ENCODE measurements around the gene SCN5A.

SCN5A gene

DNA sequence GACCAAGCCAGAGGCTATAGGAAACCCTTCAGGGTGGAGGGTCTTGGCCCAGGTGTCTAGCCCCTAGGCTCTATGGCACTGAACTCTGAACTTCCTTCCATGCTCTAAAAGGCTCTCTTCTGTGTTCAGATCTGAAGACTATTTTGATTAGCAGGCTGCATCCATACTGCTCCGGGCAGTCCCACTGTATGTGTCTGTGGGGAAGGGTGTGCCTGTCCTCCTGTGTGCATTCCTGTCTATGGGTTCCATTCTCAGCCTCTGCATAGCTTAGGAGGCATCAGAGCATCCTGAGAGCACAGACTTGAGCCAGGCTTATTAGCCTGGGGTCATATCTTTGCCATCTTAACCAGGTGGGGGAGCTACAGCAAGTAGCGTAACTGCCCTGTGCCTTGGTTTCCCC is 115.3 kb downstream of the SCN5A start:
- no peak for DNase-seq

DNA sequence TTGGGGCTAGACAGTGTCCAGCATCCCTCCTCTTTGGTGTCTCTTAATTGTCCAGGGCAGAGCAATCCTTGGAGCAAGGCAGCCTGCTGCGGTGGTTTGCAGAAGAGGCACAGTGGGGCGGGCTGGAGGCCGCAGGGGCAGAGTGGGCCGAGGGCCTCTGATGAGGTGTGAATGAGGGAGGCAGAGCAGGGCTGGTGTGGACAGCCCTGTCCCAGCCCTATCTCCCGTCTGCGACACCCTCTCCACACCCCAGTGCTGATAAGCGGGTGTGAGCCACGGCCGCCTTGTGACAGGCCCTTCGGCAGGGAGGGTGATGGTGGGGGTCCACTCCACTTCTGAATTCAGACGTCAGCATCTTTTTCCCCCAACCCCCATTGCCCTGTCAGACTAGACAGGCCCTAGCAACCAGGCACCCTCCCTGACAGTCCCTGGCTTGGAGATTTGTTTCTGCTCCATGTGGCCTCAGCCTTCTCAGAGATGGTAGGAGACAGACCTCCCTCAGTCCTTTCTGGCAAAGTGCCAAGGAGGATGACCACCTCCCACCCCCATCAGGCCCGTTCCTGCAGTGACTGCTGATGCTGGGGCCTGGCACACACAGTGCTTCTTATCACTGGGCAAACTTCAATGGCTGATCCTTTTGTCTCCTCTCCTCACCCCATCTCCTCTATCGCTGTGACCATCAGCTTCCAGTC is 116.1 kb downstream of the SCN5A start:
- no peak for DNase-seq

- DNase-seq: no peak
These were observed 117.0 kb downstream of the SCN5A start for GRCh38 chr3:38532529-38532928.

GRCh38 chr3:38528457-38528856 is 121.0 kb downstream of the SCN5A start:
- no peak for DNase-seq

- no peak for DNase-seq
These were observed 122.7 kb downstream of the SCN5A start for GRCh38 chr3:38526792-38527191.

- no peak for DNase-seq
These were observed 125.2 kb downstream of the SCN5A start for GRCh38 chr3:38524141-38524739.

DNA sequence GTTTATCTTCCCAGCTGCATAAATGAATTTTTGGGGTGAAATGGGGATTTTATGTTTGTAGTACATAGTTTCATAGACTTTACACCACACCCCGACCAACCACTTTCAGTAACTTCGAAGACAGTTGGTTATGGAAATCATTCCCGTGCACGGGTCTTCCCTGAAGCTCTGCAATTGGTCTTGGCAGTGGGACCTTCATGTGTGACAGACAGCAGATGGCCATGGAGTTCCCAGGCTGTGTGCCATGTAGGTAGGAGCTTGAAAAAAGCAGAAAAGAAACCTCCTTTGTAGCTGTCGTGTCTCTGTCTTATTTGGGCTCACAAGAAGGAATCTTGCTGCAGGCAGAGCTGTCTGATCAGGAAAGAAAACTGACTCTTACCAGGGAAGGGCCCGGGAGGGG is 127.5 kb downstream of the SCN5A start:
- no peak for DNase-seq

DNA sequence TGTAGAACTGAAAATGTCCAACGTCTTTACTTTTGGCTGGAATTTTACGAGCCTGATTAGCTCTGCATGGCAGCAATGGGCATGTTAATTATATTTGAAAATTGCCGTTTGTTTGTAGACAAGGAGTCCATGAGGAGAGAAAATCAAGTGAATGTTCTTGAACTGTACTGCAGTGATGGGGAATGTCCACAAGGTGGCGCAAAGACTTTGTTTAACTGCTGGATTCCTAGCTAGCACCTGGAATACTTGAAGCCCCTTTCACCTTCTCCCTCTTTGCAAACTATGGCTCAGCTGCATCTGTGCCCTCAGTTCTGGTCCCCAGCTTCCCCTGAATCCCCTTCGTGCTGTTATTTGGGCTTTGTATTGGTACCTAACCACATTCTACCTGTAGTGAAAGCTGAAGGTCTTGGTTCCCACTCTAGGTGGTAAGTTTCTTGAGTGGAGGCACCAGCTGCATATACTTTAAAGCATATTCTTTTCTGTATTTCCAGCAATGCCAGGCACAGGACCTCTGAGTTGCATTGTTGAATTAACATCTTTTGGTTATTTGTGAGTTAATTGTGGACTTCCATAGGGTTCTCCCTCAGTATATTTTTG is 128.0 kb downstream of the SCN5A start:
- DNase-seq: peak; percentile 42 to 60

DNA sequence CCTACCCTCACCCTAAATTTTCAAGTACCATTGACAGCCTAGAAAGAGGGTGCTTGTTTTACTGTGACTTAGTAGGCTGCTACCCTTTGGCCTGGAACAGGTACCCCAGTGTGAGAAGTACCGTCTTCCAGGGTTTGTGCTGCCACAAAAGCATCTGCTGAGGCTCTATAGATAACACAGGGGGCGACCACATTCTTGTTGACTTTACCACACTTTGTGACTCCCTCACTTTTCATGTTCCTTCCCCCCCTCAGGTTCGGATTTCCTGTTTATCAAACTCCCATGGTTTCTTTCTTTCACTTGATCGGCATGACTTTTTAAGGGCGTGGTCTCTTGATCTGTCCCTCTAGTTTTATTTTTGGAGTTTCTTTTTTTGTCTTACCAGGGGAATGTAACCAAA is 129.8 kb downstream of the SCN5A start:
- DNase-seq: no peak

DNA sequence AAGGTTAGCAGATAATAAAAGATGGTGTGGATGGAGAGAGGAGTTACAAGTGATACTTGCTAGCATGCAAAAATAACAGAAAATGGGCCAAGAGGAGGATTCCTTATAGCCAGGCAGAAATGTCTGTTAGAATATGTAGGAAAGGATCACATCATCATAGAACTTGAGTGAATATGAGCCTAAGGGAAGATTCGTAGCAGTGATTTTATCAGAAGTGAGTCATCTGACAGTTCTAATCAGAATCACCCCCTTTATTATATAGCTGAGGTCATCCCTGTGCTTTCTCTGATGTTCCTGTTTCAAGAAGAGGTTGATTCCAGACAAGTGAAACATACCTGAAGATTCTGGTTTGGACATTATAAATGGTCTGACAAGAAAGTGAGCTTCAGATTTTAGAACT is 130.5 kb downstream of the SCN5A start:
- DNase-seq: no peak

GRCh38 chr3:38516669-38517068 is 132.8 kb downstream of the SCN5A start:
- no peak for DNase-seq

- no peak for DNase-seq
These were observed 134.1 kb downstream of the SCN5A start for GRCh38 chr3:38515367-38515766.

- no peak for DNase-seq
These were observed 137.9 kb downstream of the SCN5A start for GRCh38 chr3:38511546-38511945.

DNA sequence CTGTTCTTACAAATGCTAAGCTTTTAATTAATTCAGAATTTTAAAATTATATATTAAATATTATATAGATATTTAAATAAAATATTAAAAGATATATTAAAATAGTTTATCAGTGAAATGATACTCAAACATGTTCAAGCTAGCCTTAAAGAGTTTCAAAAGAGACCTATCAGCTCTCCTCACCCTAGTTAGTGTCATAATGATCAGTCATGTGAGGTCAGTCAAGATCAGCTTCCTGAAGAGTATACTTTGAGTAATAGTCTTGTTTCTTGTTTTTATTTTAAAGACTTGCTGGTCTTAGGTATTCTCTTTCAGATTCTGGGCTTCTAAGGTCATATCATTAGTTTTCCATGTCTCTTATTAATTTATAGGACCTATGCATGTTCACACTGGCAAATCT is 138.9 kb downstream of the SCN5A start:
- DNase-seq: no peak

- DNase-seq: no peak
These were observed 139.8 kb downstream of the SCN5A start for GRCh38 chr3:38509732-38510131.

DNA sequence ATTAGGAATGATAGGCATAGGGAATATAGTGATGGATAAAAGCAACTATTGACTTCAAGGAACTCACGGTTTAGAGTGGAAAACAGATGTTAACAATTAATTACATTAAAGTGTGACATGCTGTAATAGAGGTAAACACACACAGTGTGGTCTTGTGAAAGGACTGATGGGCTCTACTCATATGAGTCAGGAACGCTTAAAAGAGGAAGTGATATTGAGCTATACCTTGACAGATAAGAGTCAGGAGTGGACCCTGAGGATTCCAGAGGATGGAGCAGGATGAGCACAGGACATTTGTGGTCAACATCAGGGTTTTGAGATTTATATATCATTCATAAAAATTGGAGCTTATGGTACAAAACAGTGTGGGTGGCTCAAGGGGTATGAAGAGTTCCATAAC is 142.4 kb downstream of the SCN5A start:
- DNase-seq: no peak

GRCh38 chr3:38500688-38501417 is 148.6 kb downstream of the SCN5A start:
- no peak for DNase-seq
